ENCODE measurements around the gene LYST. TPM values are rescaled to one million over a fixed set of nuclear protein-coding genes. Genes with fewer than 3 reads are reported as not detected.
"Not testable (repeated sequence)": the region's sequence is repeated elsewhere in the genome, so short reads cannot be mapped to it uniquely, and the experiment has no call there.

The LYST gene
- total and polyA plus RNA-seq, 2 of the 8 experiments (the other 6 are each of a cell fraction or from before 2014, with no cell fraction given): 0.29 to 0.58 TPM

DNA sequence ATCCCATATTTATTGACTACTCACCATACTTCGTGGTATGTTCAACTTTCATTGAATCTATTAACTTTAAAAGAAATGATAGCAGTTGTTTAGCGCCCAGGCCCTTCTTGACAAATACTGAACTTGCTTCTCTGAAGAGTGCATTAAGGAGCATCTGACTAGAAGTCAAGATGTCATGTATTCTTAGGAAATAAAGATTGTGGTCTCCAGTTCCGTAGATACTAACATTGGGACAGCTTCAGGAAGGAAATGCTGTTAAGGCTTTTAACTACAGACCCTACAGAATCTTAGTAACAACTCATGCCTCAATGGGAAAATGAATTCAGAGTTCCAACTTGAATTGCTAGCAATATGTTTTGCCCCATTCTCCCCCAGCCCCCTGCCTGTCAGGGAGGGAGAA lies 14.8 kb downstream of the LYST start (continued):
- TF ChIP-seq FOSL1 (IDR thresholded peaks at IDR 0.05; ENCODE audit: insufficient read depth, low read depth, low read length): no peak
- TF ChIP-seq CREB1 (IDR thresholded peaks at IDR 0.05): no peak
- no peak for TF ChIP-seq TEAD4 (IDR thresholded peaks at IDR 0.05; ENCODE audit: low read depth, low read length)

DNA sequence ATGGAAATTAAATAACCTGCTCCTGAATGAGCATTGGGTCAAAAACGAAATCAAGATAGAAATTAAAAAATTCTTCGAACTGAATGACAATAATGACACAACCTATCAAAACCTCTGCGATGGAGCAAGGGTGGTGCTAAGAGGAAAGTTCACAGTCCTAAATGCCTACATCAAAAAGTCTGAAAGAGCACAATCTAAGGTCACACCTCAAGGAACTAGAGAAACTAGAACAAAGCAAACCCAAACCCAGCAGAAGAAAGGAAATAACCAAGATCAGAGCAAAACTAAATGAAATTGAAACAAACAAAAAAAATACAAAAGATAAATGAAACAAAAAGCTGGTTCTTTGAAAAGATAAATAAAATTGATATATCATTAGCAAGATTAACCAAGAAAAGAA lies 18.5 kb downstream of the LYST start:
- H3K9me3 ChIP-seq (ENCODE audit: insufficient read depth in 2 of 2, low read depth in 1 of 2, low read length in 1 of 2); H3K27me3 ChIP-seq (replicated peaks in 1 of 4; ENCODE audit: control insufficient read depth in 3 of 4, extremely low read depth in 1 of 4, insufficient read depth in 3 of 4, low read length in 3 of 4); FAIRE-seq; H4K8ac ChIP-seq (ENCODE audit: extremely low read depth, insufficient read depth, low read length); H3K4me3 ChIP-seq (ENCODE audit: extremely low read depth in 1 of 4, insufficient read depth in 2 of 4, low read depth in 3 of 4, low read length in 4 of 4); H4K91ac ChIP-seq (replicated peaks; ENCODE audit: insufficient read length, low read length); DNase-seq (ENCODE audit: low read depth in 1 of 2, low spot score in 2 of 2); H3K4ac ChIP-seq (replicated peaks; ENCODE audit: insufficient read length, low read depth, low read length); H4K20me1 ChIP-seq (replicated peaks in 1 of 2; ENCODE audit: control insufficient read depth in 1 of 2, insufficient read depth in 2 of 2, low read length in 2 of 2); H3K4me1 ChIP-seq (replicated peaks in 1 of 4; ENCODE audit: control insufficient read depth in 3 of 4, insufficient read depth in 4 of 4, low read length in 3 of 4); H2AFZ ChIP-seq (ENCODE audit: low read length); H4K5ac ChIP-seq (ENCODE audit: insufficient read length, low read depth, low read length); H2BK15ac ChIP-seq (ENCODE audit: low read length); H3K18ac ChIP-seq (ENCODE audit: extremely low read depth, low read length); H2AK5ac ChIP-seq (ENCODE audit: low read depth, low read length); H3K56ac ChIP-seq (replicated peaks; ENCODE audit: insufficient read length, low read depth, low read length); CTCF ChIA-PET (ENCODE audit: partially characterized antibody); H3K79me1 ChIP-seq (ENCODE audit: low read depth, low read length); H2BK20ac ChIP-seq (ENCODE audit: low read length); H3K23ac ChIP-seq (ENCODE audit: insufficient read length); H2BK5ac ChIP-seq (ENCODE audit: low read depth, low read length); H3K9ac ChIP-seq (replicated peaks in 1 of 4; ENCODE audit: extremely low read depth in 1 of 4, low read depth in 3 of 4, low read length in 3 of 4); POLR2A ChIA-PET (ENCODE audit: partially characterized antibody); H3K23me2 ChIP-seq (ENCODE audit: low read depth, low read length); H2BK120ac ChIP-seq (replicated peaks; ENCODE audit: low read depth, low read length); H3K4me2 ChIP-seq (ENCODE audit: insufficient read depth in 1 of 2, low read depth in 2 of 2, low read length in 2 of 2); H3K14ac ChIP-seq (ENCODE audit: insufficient read length); H2BK12ac ChIP-seq (ENCODE audit: low read depth, low read length); H3K27ac ChIP-seq (ENCODE audit: low read depth, low read length); H3K36me3 ChIP-seq (ENCODE audit: control insufficient read depth in 2 of 4, insufficient read depth in 4 of 4, low read length in 3 of 4); H3K79me2 ChIP-seq (ENCODE audit: control insufficient read depth in 1 of 2, insufficient read depth in 2 of 2, low read length in 2 of 2): not testable (repeated sequence)
- WGBS, 2 experiments (ENCODE audit: extremely low coverage in 1 of 2, insufficient coverage in 1 of 2, insufficient read length in 1 of 2, insufficient replicate concordance in 2 of 2, low coverage in 1 of 2, low lambda C conversion rate in 2 of 2, missing lambda C conversion rate in 1 of 2): 92% methylated on average over 3 of the region's 3 CpGs; no CpG with 5 or more reads in 1 of the 2 experiments

Measured in H1 (cell line).